Activated CD8-positive, alpha-beta T cell treated with anti-CD3 and anti-CD28 coated beads, Interleukin-2, amount 10 ng/mL, durations not matched to agents 7 days and 5 days (primary cell): ENCODE measurements around the gene RTCB. TPM values are rescaled to one million over a fixed set of nuclear protein-coding genes. Genes with fewer than 3 reads are reported as not detected.

Experiments used
- total RNA-seq, 2 experiments: library from RNA; stranded (reverse); gene quantifications; one replicate each; pipeline ENCODE4 v1.2.3, GENCODE V29; 2021

RTCB gene
- total RNA-seq, 2 experiments from 2014 or later: 59.0 to 60.2 TPM

Other genes starting within 250 kb of the RTCB start
- gene RFPL2, start 207.2 kb downstream of the RTCB start, total RNA-seq: not detected
- gene SLC5A4, start 156.9 kb downstream of the RTCB start, total RNA-seq: not detected
- gene RFPL3, start 54.4 kb downstream of the RTCB start, total RNA-seq: not detected
- not detected for gene BPIFC, start 52.2 kb upstream of the RTCB start, total RNA-seq
- 10 to 100 TPM; 84.0 to 90.0 TPM for gene FBXO7, start 62.6 kb upstream of the RTCB start, total RNA-seq